ENCODE results near the gene PNPT1.

GRCh38 chr2:55609193-55609794, 84.3 kb downstream of the PNPT1 start:
- TF ChIP-seq POLR2AphosphoS5 (IDR thresholded peaks at IDR 0.05; ENCODE audit: low read depth, low read length), result no peak
- TF ChIP-seq FOSL1 (IDR thresholded peaks at IDR 0.05; ENCODE audit: insufficient read depth, low read depth, low read length), result no peak
- TF ChIP-seq TAF1 (IDR thresholded peaks at IDR 0.05; ENCODE audit: low read depth, low read length), result no peak
- TF ChIP-seq HDAC2 (IDR thresholded peaks at IDR 0.05; ENCODE audit: borderline replicate concordance in 1 of 2, low read depth in 2 of 2, low read length in 2 of 2), result no peak
- no peak for TF ChIP-seq KDM4A (IDR thresholded peaks at IDR 0.05; ENCODE audit: low read depth, low read length, severe bottlenecking)
- no peak for TF ChIP-seq CEBPB (IDR thresholded peaks at IDR 0.05; ENCODE audit: low read depth, low read length)
